Central memory CD8-positive, alpha-beta T cell (primary cell): ENCODE measurements around the gene ZNF30.
"Not testable (repeated sequence)": the region's sequence is repeated elsewhere in the genome, so short reads cannot be mapped to it uniquely, and the experiment has no call there.

Experiments
- ATAC-seq: fragments of 150-1000 bp; cut with Tn5 transposase; replicated peaks from 2 replicates; pipeline ENCODE4 v1.10.0; 2022; ENCODE audit warnings: mild to moderate bottlenecking, moderate FRiP score, moderate number of reproducible peaks; ENCODE audit not compliant: poor library complexity, severe bottlenecking; ENCODE audit errors: extremely low read depth
- DNase-seq, 2 donors: peaks; one replicate each; pipeline ENCODE4 v3.0.0; 2021; ENCODE audit warnings: low spot score in 2 of 2
- H3K27ac Mint-ChIP-seq: one replicate; pipeline ENCODE4 v1.8.0; 2022; ENCODE audit warnings: low read depth, mild to moderate bottlenecking, moderate library complexity, mixed read lengths
- H3K27me3 Mint-ChIP-seq: one replicate; pipeline ENCODE4 v1.8.0; 2022; ENCODE audit warnings: mixed read lengths
- H3K36me3 Mint-ChIP-seq: one replicate; pipeline ENCODE4 v1.8.0; 2022; ENCODE audit warnings: mild to moderate bottlenecking, moderate library complexity, mixed read lengths; ENCODE audit not compliant: insufficient read depth
- H3K4me1 Mint-ChIP-seq: one replicate; pipeline ENCODE4 v1.8.0; 2022; ENCODE audit warnings: mixed read lengths
- H3K4me3 Mint-ChIP-seq: one replicate; pipeline ENCODE4 v1.8.0; 2022; ENCODE audit warnings: mild to moderate bottlenecking, moderate library complexity, mixed read lengths
- H3K9me3 Mint-ChIP-seq: one replicate; pipeline ENCODE4 v1.8.0; 2022; ENCODE audit warnings: mixed read lengths

Gene ZNF30

GRCh38 chr19:34962687-34963572, 36.2 kb downstream of the ZNF30 start:
- ATAC-seq, result no peak
- DNase-seq, result no peak
- H3K27ac Mint-ChIP-seq, result peak overlapping the region; percentile 93
- H3K9me3 Mint-ChIP-seq, result peaks cover 26% of the 10 kb centered on the region
- no peaks in the 10 kb centered on the region for H3K27me3 Mint-ChIP-seq
- peaks cover 25% of the 10 kb centered on the region for H3K4me1 Mint-ChIP-seq
- H3K36me3 Mint-ChIP-seq, result peaks cover 30% of the 10 kb centered on the region
- H3K4me3 Mint-ChIP-seq, result peak overlapping the region; percentile 91

GRCh38 chr19:34963573-34964406, 37.1 kb downstream of the ZNF30 start, which contains the start of gene ZNF792:
TSS of gene ZNF792 (minus strand) at chr19:34964229. CDS start at chr19:34963662, 567 bp downstream.
- no peak for DNase-seq
- H3K9me3 Mint-ChIP-seq, result peaks cover 26% of the 10 kb centered on the region
- H3K27ac Mint-ChIP-seq, result peak within 1 kb of the TSS; percentile 93
- H3K36me3 Mint-ChIP-seq, result peaks cover 26% of the 10 kb centered on the region
- H3K4me3 Mint-ChIP-seq, result peak within 1 kb of the TSS; percentile 91
- ATAC-seq, result peak; percentile 30
- H3K27me3 Mint-ChIP-seq, result no peaks in the 10 kb centered on the region
- H3K4me1 Mint-ChIP-seq, result peaks cover 25% of the 10 kb centered on the region

DNA sequence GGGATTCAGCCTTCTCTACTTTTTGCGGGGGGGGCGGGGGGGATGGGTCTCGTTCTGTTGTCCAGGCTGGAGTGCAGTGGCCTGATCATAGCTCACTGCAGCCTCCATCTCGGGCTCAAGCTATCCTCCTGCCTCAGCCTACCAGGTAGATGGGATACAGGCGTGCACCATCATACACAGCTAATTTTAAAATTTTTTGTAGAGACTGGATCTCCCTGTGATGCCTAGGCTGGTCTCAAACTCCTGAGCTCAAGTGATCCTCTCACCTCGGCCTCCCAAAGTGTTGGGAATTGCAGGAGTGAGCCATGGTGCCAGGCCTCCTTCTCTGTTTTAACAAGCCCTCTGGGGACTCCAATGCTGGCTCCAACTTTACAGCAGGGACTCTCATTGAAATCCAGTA, 37.9 kb downstream of the ZNF30 start:
- Mint-ChIP-seq H3K4me1 (peaks cover 25% of the 10 kb centered on the region), H3K36me3 (peaks cover 18% of the 10 kb centered on the region), H3K27ac (no peak overlapping the region), H3K27me3 (no peaks in the 10 kb centered on the region), H3K4me3 (peak overlapping the region; percentile 91), H3K9me3 (peaks cover 24% of the 10 kb centered on the region)
- no peak for DNase-seq
- no peak for ATAC-seq

DNA sequence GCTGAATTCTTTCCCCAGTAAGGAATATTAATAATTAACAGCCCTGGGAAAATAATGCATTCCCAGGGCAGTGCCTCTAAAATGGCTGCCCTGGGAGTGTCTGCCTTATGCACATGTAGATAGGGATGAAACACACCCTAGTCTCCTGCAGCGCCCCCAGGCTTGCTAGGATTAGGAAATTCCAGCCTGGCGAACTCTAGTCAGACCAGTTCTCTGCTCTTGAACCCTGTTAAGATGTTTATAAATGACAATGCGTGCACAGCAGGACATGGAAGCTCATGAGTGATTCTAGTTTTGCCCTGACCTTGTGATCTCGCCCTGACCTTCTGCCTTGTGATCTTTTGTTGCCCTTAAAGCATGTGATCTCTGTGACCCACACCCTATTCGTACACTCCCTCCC, 38.8 kb downstream of the ZNF30 start:
- not testable (repeated sequence) for H3K4me3 Mint-ChIP-seq, ATAC-seq, H3K27ac Mint-ChIP-seq, H3K27me3 Mint-ChIP-seq, DNase-seq
- H3K9me3 Mint-ChIP-seq, result peaks cover 15% of the 10 kb centered on the region
- H3K36me3 Mint-ChIP-seq, result peaks cover 12% of the 10 kb centered on the region
- H3K4me1 Mint-ChIP-seq, result peaks cover 25% of the 10 kb centered on the region

- H3K36me3 Mint-ChIP-seq, result peaks cover 4% of the 10 kb centered on the region
- peaks cover 6% of the 10 kb centered on the region for H3K9me3 Mint-ChIP-seq
- H3K27ac Mint-ChIP-seq, result no peak overlapping the region
- H3K4me3 Mint-ChIP-seq, result no peak overlapping the region
- DNase-seq, result no peak
- no peak for ATAC-seq
- H3K27me3 Mint-ChIP-seq, result no peaks in the 10 kb centered on the region
- peaks cover 11% of the 10 kb centered on the region for H3K4me1 Mint-ChIP-seq
Observed at GRCh38 chr19:34967551-34967950, 40.8 kb downstream of the ZNF30 start.

- no peak overlapping the region for H3K27ac Mint-ChIP-seq
- H3K36me3 Mint-ChIP-seq, result peaks cover 6% of the 10 kb centered on the region
- H3K27me3 Mint-ChIP-seq, result no peaks in the 10 kb centered on the region
- H3K4me3 Mint-ChIP-seq, result no peak overlapping the region
- ATAC-seq, result no peak
- peaks cover 13% of the 10 kb centered on the region for H3K4me1 Mint-ChIP-seq
- H3K9me3 Mint-ChIP-seq, result no peaks in the 10 kb centered on the region
- no peak for DNase-seq
Observed at GRCh38 chr19:34969721-34970120, 43.0 kb downstream of the ZNF30 start.

DNA sequence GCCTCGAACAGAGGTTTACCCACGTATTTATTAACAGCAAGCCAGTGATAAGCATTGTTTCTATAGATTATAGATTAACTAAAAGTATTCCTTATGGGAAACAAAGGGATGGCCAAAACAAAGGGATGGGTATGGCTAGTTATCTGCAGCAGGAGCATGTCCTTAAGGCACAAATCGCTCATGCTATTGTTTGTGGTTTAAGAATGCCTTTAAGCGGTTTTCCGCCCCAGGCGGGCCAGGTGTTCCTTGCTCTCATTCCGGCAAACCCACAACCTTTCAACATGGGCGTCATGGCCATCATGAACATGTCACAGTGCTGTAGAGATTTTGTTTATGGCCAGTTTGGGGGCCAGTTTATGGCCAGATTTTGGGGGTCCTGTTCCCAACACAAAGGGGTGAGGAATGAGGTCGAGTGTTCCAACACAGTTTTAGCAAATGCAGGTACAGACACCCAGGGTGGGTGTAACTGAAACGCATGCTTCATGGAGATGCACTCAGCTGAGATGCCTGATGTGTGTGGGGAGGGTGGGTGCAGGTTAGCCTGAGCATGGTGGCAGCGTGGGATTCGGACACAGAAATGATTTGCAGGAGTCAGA, 43.6 kb downstream of the ZNF30 start:
- H3K36me3 Mint-ChIP-seq, H3K4me3 Mint-ChIP-seq, ATAC-seq, DNase-seq, H3K27ac Mint-ChIP-seq, H3K9me3 Mint-ChIP-seq, H3K27me3 Mint-ChIP-seq: not testable (repeated sequence)
- H3K4me1 Mint-ChIP-seq, result peaks cover 13% of the 10 kb centered on the region

DNA sequence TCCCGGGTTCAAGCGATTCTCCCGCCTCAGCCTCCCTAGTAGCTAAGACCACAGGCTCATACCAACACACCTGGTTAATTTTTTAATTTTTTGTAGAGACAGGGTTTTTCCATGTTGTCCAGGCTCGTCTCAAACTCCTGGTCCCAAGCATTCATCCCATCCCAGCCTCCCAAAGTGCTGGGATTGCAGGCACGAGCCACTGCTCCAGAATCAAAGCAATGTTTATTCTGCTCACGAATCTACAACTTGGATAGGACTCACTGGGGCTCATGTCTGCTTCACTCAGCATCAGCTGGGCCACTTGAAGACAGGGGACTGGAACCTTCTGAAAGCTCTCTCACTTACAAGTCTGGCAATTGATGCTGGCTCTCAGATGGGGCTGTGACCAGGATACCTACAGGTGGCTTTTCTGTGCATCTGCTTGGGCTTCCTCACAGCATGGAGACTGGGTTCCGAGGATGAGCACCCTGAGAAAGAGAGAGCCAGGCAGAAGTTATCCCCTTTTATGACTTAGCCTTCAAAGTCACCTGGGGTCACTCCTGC, 45.5 kb downstream of the ZNF30 start:
- H3K27ac Mint-ChIP-seq, result no peak overlapping the region
- H3K4me3 Mint-ChIP-seq, result no peak overlapping the region
- peaks cover 13% of the 10 kb centered on the region for H3K4me1 Mint-ChIP-seq
- no peak for ATAC-seq
- H3K9me3 Mint-ChIP-seq, result peaks cover 5% of the 10 kb centered on the region
- no peak for DNase-seq
- peaks cover 9% of the 10 kb centered on the region for H3K36me3 Mint-ChIP-seq
- H3K27me3 Mint-ChIP-seq, result no peaks in the 10 kb centered on the region

DNA sequence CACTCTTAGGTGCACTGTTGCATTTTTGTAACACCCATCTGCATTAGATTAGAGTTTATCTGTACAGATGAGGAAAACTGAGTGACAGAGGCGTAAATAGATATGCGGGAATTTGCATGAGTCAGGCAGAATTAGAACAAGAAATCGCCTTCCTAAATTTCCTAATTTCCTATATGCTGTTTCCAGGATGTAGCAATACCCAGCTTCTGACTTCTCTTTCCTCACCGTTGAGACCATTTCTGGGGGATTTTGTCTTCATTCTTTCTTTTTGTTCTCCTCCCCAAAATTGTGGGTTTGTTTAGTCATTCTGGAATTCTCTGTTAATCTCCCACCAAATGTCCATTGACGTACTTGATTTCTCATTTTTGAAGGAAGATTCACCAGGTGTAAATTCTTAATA, 47.9 kb downstream of the ZNF30 start:
- peaks cover 9% of the 10 kb centered on the region for H3K36me3 Mint-ChIP-seq
- H3K27me3 Mint-ChIP-seq, result no peaks in the 10 kb centered on the region
- no peak overlapping the region for H3K27ac Mint-ChIP-seq
- no peak overlapping the region for H3K4me3 Mint-ChIP-seq
- H3K4me1 Mint-ChIP-seq, result peaks cover 13% of the 10 kb centered on the region
- peaks cover 5% of the 10 kb centered on the region for H3K9me3 Mint-ChIP-seq
- ATAC-seq, result no peak
- no peak for DNase-seq

- H3K4me1 Mint-ChIP-seq, result peaks cover 13% of the 10 kb centered on the region
- H3K36me3 Mint-ChIP-seq, result peaks cover 9% of the 10 kb centered on the region
- DNase-seq (no peak), ATAC-seq (no peak)
- no peaks in the 10 kb centered on the region for H3K27me3 Mint-ChIP-seq
- no peak overlapping the region for H3K27ac Mint-ChIP-seq
- H3K4me3 Mint-ChIP-seq, result no peak overlapping the region
- peaks cover 5% of the 10 kb centered on the region for H3K9me3 Mint-ChIP-seq
Observed at GRCh38 chr19:34975056-34975455, 48.4 kb downstream of the ZNF30 start.

DNA sequence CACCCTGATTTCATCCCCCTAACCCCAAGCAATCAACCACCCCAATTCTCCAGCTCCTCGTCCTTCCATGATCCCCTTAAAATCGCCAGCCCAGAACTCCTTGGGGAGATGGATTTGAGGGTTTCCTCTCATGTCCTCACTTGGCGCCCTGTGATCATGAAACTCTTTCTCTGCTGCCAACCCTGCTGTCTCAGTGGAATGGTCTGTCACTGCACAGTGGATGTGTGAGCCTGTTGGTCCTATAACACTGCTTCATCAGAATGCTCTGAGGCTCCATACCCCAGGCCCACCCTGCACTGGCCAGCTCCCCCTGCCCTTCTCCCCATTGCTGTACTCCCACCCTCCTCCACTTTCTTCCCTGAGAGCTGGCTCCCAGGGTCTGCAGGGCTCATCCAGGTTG, 49.9 kb downstream of the ZNF30 start:
- peaks cover 13% of the 10 kb centered on the region for H3K4me1 Mint-ChIP-seq
- DNase-seq (no peak), ATAC-seq (no peak)
- peaks cover 9% of the 10 kb centered on the region for H3K36me3 Mint-ChIP-seq
- no peaks in the 10 kb centered on the region for H3K27me3 Mint-ChIP-seq
- H3K9me3 Mint-ChIP-seq, result peaks cover 5% of the 10 kb centered on the region
- no peak overlapping the region for H3K27ac Mint-ChIP-seq
- H3K4me3 Mint-ChIP-seq, result no peak overlapping the region
